ENCODE data around the gene TUBA1C. TPM values are rescaled to one million over a fixed set of nuclear protein-coding genes. Genes with fewer than 3 reads are reported as not detected.
A peak's percentile ranks its signal among the peaks of the same experiment; 100 is the strongest.

TUBA1C gene
- total RNA-seq, 1 donor from 2014 or later: 218 TPM

GRCh38 chr12:49283541-49284429 is 18.9 kb downstream of the TUBA1C start:
- no peak for DNase-seq (ENCODE audit: extremely low spot score in 2 of 2)
- H3K4me1 ChIP-seq: no peaks in the 10 kb centered on the region

GRCh38 chr12:49284672-49285071 is 19.8 kb downstream of the TUBA1C start:
- H3K4me3 ChIP-seq: no peak overlapping the region
- intact Hi-C loops (cut with DNase I): loop anchor here (5.0 kb wide), 1 partner anchor 58 kb away; no protein-coding TSS in a partner anchor
- no peaks in the 10 kb centered on the region for H3K9me3 ChIP-seq
- no peak overlapping the region for H3K27ac ChIP-seq
- no peaks in the 10 kb centered on the region for H3K4me1 ChIP-seq
- no peak for DNase-seq (ENCODE audit: extremely low spot score in 2 of 2)
- H3K27me3 ChIP-seq: no peaks in the 10 kb centered on the region
- H3K36me3 ChIP-seq: no peaks in the 10 kb centered on the region
- TF ChIP-seq POLR2A (IDR thresholded peaks at IDR 0.05) (no peak), CTCF (IDR thresholded peaks at IDR 0.05) (no peak)

More at GRCh38 chr12:49283541-49284429, 18.9 kb downstream of the TUBA1C start:
- H3K36me3 ChIP-seq: no peaks in the 10 kb centered on the region
- TF ChIP-seq CTCF (IDR thresholded peaks at IDR 0.05): no peak
- H3K9me3 ChIP-seq: no peaks in the 10 kb centered on the region
- H3K27ac ChIP-seq: no peak overlapping the region
- no peak overlapping the region for H3K4me3 ChIP-seq
- intact Hi-C loops (cut with DNase I): no loop called here
- no peaks in the 10 kb centered on the region for H3K27me3 ChIP-seq

- Histone ChIP-seq H3K4me1 (peaks cover 8% of the 10 kb centered on the region), H3K9me3 (no peaks in the 10 kb centered on the region), H3K27ac (no peak overlapping the region), H3K36me3 (no peaks in the 10 kb centered on the region), H3K4me3 (no peak overlapping the region), H3K27me3 (no peaks in the 10 kb centered on the region)
- intact Hi-C loops (cut with DNase I): loop anchor here (5.0 kb wide), 1 partner anchor 54 kb away; no protein-coding TSS in a partner anchor
- DNase-seq (ENCODE audit: extremely low spot score in 2 of 2): no peak
- TF ChIP-seq POLR2AphosphoS5 (IDR thresholded peaks at IDR 0.05; ENCODE audit: insufficient read depth in 1 of 2, low read depth in 1 of 2) (no peak), POLR2A (IDR thresholded peaks at IDR 0.05) (no peak), CTCF (IDR thresholded peaks at IDR 0.05) (no peak)
These were observed 23.0 kb downstream of the TUBA1C start for GRCh38 chr12:49287876-49288275.

- Histone ChIP-seq H3K36me3 (no peaks in the 10 kb centered on the region), H3K9me3 (no peaks in the 10 kb centered on the region), H3K27ac (no peak overlapping the region), H3K27me3 (no peaks in the 10 kb centered on the region), H3K4me1 (peaks cover 14% of the 10 kb centered on the region), H3K4me3 (no peak overlapping the region)
- TF ChIP-seq CTCF (IDR thresholded peaks at IDR 0.05) (peak; percentile 58 to 82 (median 79)), POLR2AphosphoS5 (IDR thresholded peaks at IDR 0.05; ENCODE audit: insufficient read depth in 1 of 2, low read depth in 1 of 2) (no peak)
- intact Hi-C loops (cut with DNase I): loop anchor here (5.0 kb wide), 1 partner anchor 54 kb away; no protein-coding TSS in a partner anchor
- no peak for DNase-seq (ENCODE audit: extremely low spot score in 2 of 2)
These were observed 23.6 kb downstream of the TUBA1C start for GRCh38 chr12:49288412-49288853.

- H3K27ac ChIP-seq: no peak overlapping the region
- H3K27me3 ChIP-seq: no peaks in the 10 kb centered on the region
- intact Hi-C loops (cut with DNase I): loop anchor here (5.0 kb wide), 1 partner anchor 53 kb away; no protein-coding TSS in a partner anchor
- no peaks in the 10 kb centered on the region for H3K36me3 ChIP-seq
- H3K4me3 ChIP-seq: no peak overlapping the region
- peaks cover 17% of the 10 kb centered on the region for H3K4me1 ChIP-seq
- no peak for TF ChIP-seq CTCF (IDR thresholded peaks at IDR 0.05)
- TF ChIP-seq POLR2A (IDR thresholded peaks at IDR 0.05): no peak
- no peak for TF ChIP-seq POLR2AphosphoS5 (IDR thresholded peaks at IDR 0.05; ENCODE audit: insufficient read depth in 1 of 2, low read depth in 1 of 2)
- H3K9me3 ChIP-seq: no peaks in the 10 kb centered on the region
- no peak for DNase-seq (ENCODE audit: extremely low spot score in 2 of 2)
These were observed 24.2 kb downstream of the TUBA1C start for GRCh38 chr12:49288922-49289555.
